DND-41 (cell line): ENCODE data around the gene ADPRHL1.
"Not testable (repeated sequence)": the region's sequence is repeated elsewhere in the genome, so short reads cannot be mapped to it uniquely, and the experiment has no call there.

Experiments
- ATAC-seq: fragments of 200-7000 bp; cut with Tn5 transposase; 3 replicates; pipeline ENCODE4 v1.9.1; 2021; ENCODE audit warnings: low read depth; ENCODE audit not compliant: insufficient read depth
- DNase-seq: peaks from one replicate; pipeline ENCODE4 v3.0.0-alpha.2; 2020
- H2AFZ ChIP-seq: 2 replicates; pipeline ENCODE4 v1.6.0; 2012; ENCODE audit warnings: low read depth, low read length
- H3K27ac ChIP-seq: 2 replicates; pipeline ENCODE4 v1.5.1; 2012; ENCODE audit warnings: low read length, inconsistent platforms
- H3K27me3 ChIP-seq: fragments of 200-600 bp; sonication (generic); 2 replicates; pipeline ENCODE4 v1.6.0; 2012; ENCODE audit warnings: low read length, mild to moderate bottlenecking, inconsistent platforms; ENCODE audit not compliant: insufficient read depth, poor library complexity
- H3K36me3 ChIP-seq: 2 replicates; pipeline ENCODE4 v1.5.1; 2012; ENCODE audit warnings: low read length, inconsistent platforms; ENCODE audit not compliant: insufficient read depth
- H3K4me1 ChIP-seq: 2 replicates; pipeline ENCODE4 v1.5.1; 2012; ENCODE audit warnings: mild to moderate bottlenecking, low read length; ENCODE audit not compliant: insufficient read depth
- H3K4me2 ChIP-seq: 2 replicates; pipeline ENCODE4 v1.6.0; 2012; ENCODE audit warnings: mild to moderate bottlenecking, moderate library complexity, low read length, inconsistent platforms; ENCODE audit not compliant: insufficient read depth
- H3K4me3 ChIP-seq, 2 experiments: fragments of 200-600 bp in 1 of 2; shearing (Covaris generic) in 1 of 2; 2 replicates each; pipeline ENCODE4 v1.5.1; 2012 to 2016; ENCODE audit warnings: inconsistent platforms in 2 of 2, low read length in 2 of 2, mild to moderate bottlenecking in 2 of 2, low read depth in 1 of 2, moderate library complexity in 1 of 2
- H3K79me2 ChIP-seq: 2 replicates; pipeline ENCODE4 v1.6.0; 2012; ENCODE audit warnings: low read length, inconsistent platforms; ENCODE audit not compliant: insufficient read depth
- H3K9ac ChIP-seq: 2 replicates; pipeline ENCODE4 v1.6.0; 2012; ENCODE audit warnings: low read depth, mild to moderate bottlenecking, inconsistent platforms, low read length, moderate library complexity
- H3K9me3 ChIP-seq: 2 replicates; pipeline ENCODE4 v1.5.1; 2012; ENCODE audit warnings: low read length, moderate library complexity, mild to moderate bottlenecking, inconsistent platforms; ENCODE audit not compliant: insufficient read depth, severe bottlenecking
- H4K20me1 ChIP-seq: 2 replicates; pipeline ENCODE4 v1.6.0; 2012; ENCODE audit warnings: low read length; ENCODE audit not compliant: insufficient read depth
- CTCF ChIP-seq: IDR thresholded peaks from 2 replicates; pipeline ENCODE4 v1.5.1; 2012; ENCODE audit warnings: borderline replicate concordance, low read length, moderate library complexity, mild to moderate bottlenecking; ENCODE audit not compliant: poor library complexity, severe bottlenecking; ENCODE audit errors: extremely low read depth
- EZH2 ChIP-seq: IDR thresholded peaks from 3 replicates; pipeline ENCODE4 v1.6.1; 2012; ENCODE audit warnings: borderline replicate concordance, low read depth, mild to moderate bottlenecking, moderate library complexity, low read length, inconsistent platforms; ENCODE audit not compliant: severe bottlenecking

ADPRHL1 gene

GRCh38 chr13:113474179-113474578 lies 20.9 kb upstream of the ADPRHL1 start:
- no peak overlapping the region for H3K27ac ChIP-seq
- no peaks in the 10 kb centered on the region for H3K27me3 ChIP-seq
- H3K79me2 ChIP-seq = peaks cover 5% of the 10 kb centered on the region; the same call in 1 of the 2 replicates
- no peak for TF ChIP-seq CTCF
- no peak for TF ChIP-seq EZH2
- no peak for ATAC-seq
- no peak for DNase-seq
- H4K20me1 ChIP-seq = peaks cover 9% of the 10 kb centered on the region
- no peak overlapping the region for H3K9ac ChIP-seq
- H2AFZ ChIP-seq = no peak overlapping the region
- no peak overlapping the region for H3K4me3 ChIP-seq
- H3K36me3 ChIP-seq = peaks cover 74% of the 10 kb centered on the region
- H3K9me3 ChIP-seq = no peaks in the 10 kb centered on the region
- no peaks in the 10 kb centered on the region for H3K4me1 ChIP-seq
- no peak overlapping the region for H3K4me2 ChIP-seq

DNA sequence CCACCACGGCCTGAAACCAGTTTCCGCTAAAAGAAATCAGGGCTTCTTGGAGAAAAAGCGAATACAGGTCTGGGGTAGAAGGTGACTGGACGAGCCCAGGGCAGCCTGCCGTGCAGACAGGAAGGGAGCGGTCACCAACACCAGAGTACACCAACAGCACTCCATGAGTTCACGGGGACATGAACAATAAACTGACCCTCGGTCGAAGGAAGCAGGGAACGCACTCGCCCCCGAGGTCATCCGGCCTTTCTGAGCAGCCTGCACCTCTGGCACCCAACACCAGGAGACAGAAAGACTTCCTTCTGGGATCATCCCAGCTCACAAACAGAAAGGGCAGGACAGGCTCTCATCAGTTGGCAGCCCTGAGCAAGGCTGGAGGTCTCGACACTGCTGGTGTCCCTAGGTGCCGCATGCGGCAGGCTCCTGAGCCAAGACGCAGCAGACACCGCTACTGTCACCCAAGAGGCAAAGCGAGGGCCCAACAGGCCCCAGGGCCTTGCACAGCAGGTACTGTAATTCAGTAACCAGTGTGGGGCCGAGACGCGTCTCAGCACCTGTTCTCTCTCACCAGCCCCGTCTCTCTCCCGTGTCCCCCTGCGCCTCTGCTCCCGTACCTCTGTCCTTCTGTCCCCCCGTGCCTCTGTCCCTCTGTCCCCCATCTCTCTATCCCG lies 19.2 kb upstream of the ADPRHL1 start:
- ATAC-seq (no peak), DNase-seq (no peak)
- H2AFZ ChIP-seq = no peak overlapping the region
- no peaks in the 10 kb centered on the region for H3K4me1 ChIP-seq
- H3K4me3 ChIP-seq = no peak overlapping the region
- H3K9ac ChIP-seq = no peak overlapping the region
- peaks cover 76% of the 10 kb centered on the region for H3K36me3 ChIP-seq
- H3K9me3 ChIP-seq = no peaks in the 10 kb centered on the region
- peaks cover 19% of the 10 kb centered on the region for H4K20me1 ChIP-seq
- H3K27me3 ChIP-seq = no peaks in the 10 kb centered on the region
- no peak overlapping the region for H3K27ac ChIP-seq
- H3K79me2 ChIP-seq = peaks cover 9% of the 10 kb centered on the region
- TF ChIP-seq EZH2 (no peak), CTCF (no peak)
- H3K4me2 ChIP-seq = no peak overlapping the region

DNA sequence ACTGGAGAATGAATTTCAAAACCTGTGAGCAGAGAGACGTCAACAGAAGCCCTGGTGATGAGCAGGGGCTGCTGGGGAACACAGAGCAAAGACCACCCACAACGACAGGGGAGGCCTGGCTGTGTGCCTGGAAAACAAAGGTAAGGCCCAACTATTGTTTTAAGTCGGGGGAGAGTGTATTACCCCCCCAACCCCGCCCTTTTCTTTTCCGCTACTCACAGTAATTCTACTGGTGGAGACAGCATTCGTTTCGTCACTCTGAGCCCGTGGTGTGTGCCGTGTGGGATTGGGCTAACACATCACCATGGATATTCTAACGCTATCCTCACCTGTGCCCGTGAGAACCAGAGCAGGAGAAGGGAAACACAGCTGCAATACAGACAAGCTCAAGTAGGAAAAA lies 18.6 kb upstream of the ADPRHL1 start:
- Histone ChIP-seq H3K79me2 (peaks cover 9% of the 10 kb centered on the region), H3K4me2 (no peak overlapping the region), H3K36me3 (peaks cover 76% of the 10 kb centered on the region), H3K4me1 (no peaks in the 10 kb centered on the region), H3K4me3 (no peak overlapping the region), H3K27ac (no peak overlapping the region), H3K9ac (no peak overlapping the region), H4K20me1 (peaks cover 19% of the 10 kb centered on the region), H3K27me3 (no peaks in the 10 kb centered on the region), H2AFZ (no peak overlapping the region), H3K9me3 (no peaks in the 10 kb centered on the region)
- no peak for TF ChIP-seq EZH2
- no peak for TF ChIP-seq CTCF
- no peak for ATAC-seq
- DNase-seq = no peak

GRCh38 chr13:113470635-113471163 lies 17.4 kb upstream of the ADPRHL1 start:
- not testable (repeated sequence) for H3K79me2 ChIP-seq, H3K27ac ChIP-seq, ATAC-seq, H3K4me2 ChIP-seq, H3K4me1 ChIP-seq, H3K4me3 ChIP-seq, H3K9ac ChIP-seq, H3K9me3 ChIP-seq, H3K27me3 ChIP-seq, H2AFZ ChIP-seq, DNase-seq
- H4K20me1 ChIP-seq = peaks cover 15% of the 10 kb centered on the region
- H3K36me3 ChIP-seq = peaks cover 74% of the 10 kb centered on the region
